Measurements from ENCODE around the gene ABCC6.
"Not testable (repeated sequence)": the region's sequence is repeated elsewhere in the genome, so short reads cannot be mapped to it uniquely, and the experiment has no call there.

- TF ChIP-seq, protein P1, sequence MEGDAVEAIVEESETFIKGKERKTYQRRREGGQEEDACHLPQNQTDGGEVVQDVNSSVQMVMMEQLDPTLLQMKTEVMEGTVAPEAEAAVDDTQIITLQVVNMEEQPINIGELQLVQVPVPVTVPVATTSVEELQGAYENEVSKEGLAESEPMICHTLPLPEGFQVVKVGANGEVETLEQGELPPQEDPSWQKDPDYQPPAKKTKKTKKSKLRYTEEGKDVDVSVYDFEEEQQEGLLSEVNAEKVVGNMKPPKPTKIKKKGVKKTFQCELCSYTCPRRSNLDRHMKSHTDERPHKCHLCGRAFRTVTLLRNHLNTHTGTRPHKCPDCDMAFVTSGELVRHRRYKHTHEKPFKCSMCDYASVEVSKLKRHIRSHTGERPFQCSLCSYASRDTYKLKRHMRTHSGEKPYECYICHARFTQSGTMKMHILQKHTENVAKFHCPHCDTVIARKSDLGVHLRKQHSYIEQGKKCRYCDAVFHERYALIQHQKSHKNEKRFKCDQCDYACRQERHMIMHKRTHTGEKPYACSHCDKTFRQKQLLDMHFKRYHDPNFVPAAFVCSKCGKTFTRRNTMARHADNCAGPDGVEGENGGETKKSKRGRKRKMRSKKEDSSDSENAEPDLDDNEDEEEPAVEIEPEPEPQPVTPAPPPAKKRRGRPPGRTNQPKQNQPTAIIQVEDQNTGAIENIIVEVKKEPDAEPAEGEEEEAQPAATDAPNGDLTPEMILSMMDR (IDR thresholded peaks at IDR 0.05; ENCODE audit: insufficient read depth, low read length, poor library complexity, severe bottlenecking): not testable (repeated sequence)
- not testable (repeated sequence) for TF ChIP-seq EZH2phosphoT487 (conservative IDR thresholded peaks at IDR 0.05; ENCODE audit: low read length)
Measured at GRCh38 chr16:16211404-16211803, 11.9 kb downstream of the ABCC6 start.
